Dedifferentiated amniotic fluid mesenchymal stem cell (primary cell): ENCODE results near the gene ARMS2.

Experiments used
- DNase-seq: peaks from one replicate; pipeline ENCODE4 v3.0.0-alpha.2; 2016; ENCODE audit errors: extremely low spot score

ARMS2 gene

GRCh38 chr10:122471531-122472177 lies 17.2 kb downstream of the ARMS2 start:
- no peak for DNase-seq

GRCh38 chr10:122473116-122473515 lies 18.7 kb downstream of the ARMS2 start:
- DNase-seq, result no peak

GRCh38 chr10:122474131-122474818 lies 19.8 kb downstream of the ARMS2 start:
- DNase-seq, result no peak

- DNase-seq, result no peak
Measured at GRCh38 chr10:122475100-122475499, 20.6 kb downstream of the ARMS2 start.

GRCh38 chr10:122475591-122476332 lies 21.3 kb downstream of the ARMS2 start:
- no peak for DNase-seq

- no peak for DNase-seq
Measured at GRCh38 chr10:122476333-122476695, 21.9 kb downstream of the ARMS2 start.

- DNase-seq, result no peak
Measured at GRCh38 chr10:122477436-122477835, 23.0 kb downstream of the ARMS2 start.

GRCh38 chr10:122478971-122479370 lies 24.5 kb downstream of the ARMS2 start:
- no peak for DNase-seq

- DNase-seq, result no peak
Measured at GRCh38 chr10:122480146-122480833, 25.8 kb downstream of the ARMS2 start.

GRCh38 chr10:122481296-122482056 lies 27.0 kb downstream of the ARMS2 start:
- no peak for DNase-seq

- no peak for DNase-seq
Measured at GRCh38 chr10:122484276-122485060, 30.0 kb downstream of the ARMS2 start.

GRCh38 chr10:122485670-122486069 lies 31.2 kb downstream of the ARMS2 start:
- DNase-seq, result no peak

GRCh38 chr10:122486406-122487080 lies 32.1 kb downstream of the ARMS2 start:
- DNase-seq, result no peak

- no peak for DNase-seq
Measured at GRCh38 chr10:122487174-122487765, 32.8 kb downstream of the ARMS2 start.

GRCh38 chr10:122490268-122490667 lies 35.8 kb downstream of the ARMS2 start:
- DNase-seq, result peak; percentile 45

- peak; percentile 54 for DNase-seq
Measured at GRCh38 chr10:122490786-122491680, 36.6 kb downstream of the ARMS2 start.

- DNase-seq, result no peak
Measured at GRCh38 chr10:122492006-122492405, 37.6 kb downstream of the ARMS2 start.

GRCh38 chr10:122492999-122493481 lies 38.6 kb downstream of the ARMS2 start:
- peak; percentile 73 for DNase-seq

GRCh38 chr10:122493761-122494160 lies 39.3 kb downstream of the ARMS2 start:
- DNase-seq, result no peak
